ENCODE measurements around the gene ZNF672. TPM values are rescaled to one million over a fixed set of nuclear protein-coding genes. Genes with fewer than 3 reads are reported as not detected.
A peak's percentile ranks its signal among the peaks of the same experiment; 100 is the strongest.

Gene ZNF672
- total RNA-seq, 1 experiment from 2014 or later: 27.6 TPM

GRCh38 chr1:248873409-248873992 is 35.5 kb downstream of the ZNF672 start (continued):
- TF ChIP-seq REST (IDR thresholded peaks at IDR 0.05; ENCODE audit: low read depth): no peak
- peak; percentile 99 for TF ChIP-seq ATF3 (IDR thresholded peaks at IDR 0.05)
- peak; percentile 94 for TF ChIP-seq CBX3 (IDR thresholded peaks at IDR 0.05; ENCODE audit: low read depth)

- BruUV-seq (replicated peaks): no TSS peak
- Histone ChIP-seq H3K27me3 (ENCODE audit: insufficient read depth, low read length) (no peaks in the 10 kb centered on the region), H4K20me1 (ENCODE audit: insufficient read depth) (no peaks in the 10 kb centered on the region), H3K9me2 (ENCODE audit: insufficient read depth) (no peaks in the 10 kb centered on the region), H3K36me3 (ENCODE audit: control insufficient read depth in 1 of 2, insufficient read depth in 2 of 2, low read length in 2 of 2) (no peaks in the 10 kb centered on the region), H3K4me1 (ENCODE audit: control insufficient read depth in 1 of 2, insufficient read depth in 2 of 2, low read length in 2 of 2) (peaks cover 10 to 25% of the 10 kb centered on the region in 2 experiments), H2AFZ (ENCODE audit: low read depth, low read length, poor library complexity, severe bottlenecking) (no peak overlapping the region), H3K27ac (ENCODE audit: low read depth, low read length) (no peak overlapping the region), H3K4me2 (ENCODE audit: low read length) (peak overlapping the region; percentile 96), H3K9me3 (ENCODE audit: control insufficient read depth in 1 of 2, insufficient read depth in 1 of 2, low read depth in 1 of 2, low read length in 2 of 2) (no peaks in the 10 kb centered on the region), H3K4me3 (replicated peaks in 1 of 2; ENCODE audit: low read depth in 1 of 2, low read length in 2 of 2) (peak overlapping the region in 1 of 2 experiments; percentile 26; a peak in 1 of 4 replicates), H3K9ac (ENCODE audit: low read length) (no peak overlapping the region), H3K79me2 (ENCODE audit: insufficient read depth, low read length) (no peaks in the 10 kb centered on the region)
- intact Hi-C loops (cut with micrococcal nuclease): loop anchor here (1.0 kb wide), 3 partner anchors 15 to 36 kb away; partner anchors contain the start of genes PGBD2, ZNF672 and ZNF692
- DNase-seq (ENCODE audit: low read depth, low spot score) (peak; percentile 82), ATAC-seq (peak; percentile 70)
- TF ChIP-seq JUND (IDR thresholded peaks at IDR 0.05): no peak; the same call in 1 of the 2 replicates
- peak; percentile 24 for TF ChIP-seq SP1 (IDR thresholded peaks at IDR 0.05; ENCODE audit: low read depth)
- TF ChIP-seq ATF3 (IDR thresholded peaks at IDR 0.05): peak; percentile 86
- no peak for TF ChIP-seq ZBTB33 (IDR thresholded peaks at IDR 0.05; ENCODE audit: extremely low read depth, insufficient replicate concordance, low read length)
- no peak; the same call in 1 of the 2 replicates for TF ChIP-seq CEBPB (IDR thresholded peaks at IDR 0.05; ENCODE audit: low read depth)
- peak; percentile 32 for TF ChIP-seq FOSL1 (IDR thresholded peaks at IDR 0.05; ENCODE audit: low read depth)
- TF ChIP-seq EGR1 (IDR thresholded peaks at IDR 0.05; ENCODE audit: low read depth): 0 out of 2 replicates have a peak, but pooled peaks have one; percentile 4
- TF ChIP-seq YY1 (IDR thresholded peaks at IDR 0.05; ENCODE audit: extremely low read depth, insufficient replicate concordance, low read depth, low read length): peak; percentile 73
- RAD21 ChIA-PET (ENCODE audit: low non-redundant PET in 1 of 2, low total read pairs in 2 of 2, uncharacterized antibody in 2 of 2, unreplicated experiment in 2 of 2): no interaction called here
- CTCF ChIA-PET: interaction anchor here (1.0 to 1.5 kb wide), 3 partner anchors 15 to 48 kb away, joined by 5 to 6 read pairs (median 5); partner anchors contain the start of genes SH3BP5L and ZNF692
- POLR2A ChIA-PET: interaction anchor here (0.7 to 2.2 kb wide), 4 partner anchors 15 to 49 kb away, joined by 4 to 11 read pairs (median 8); partner anchors contain the start of genes PGBD2, SH3BP5L, ZNF672 and ZNF692
Measured at GRCh38 chr1:248873993-248874533, 36.0 kb downstream of the ZNF672 start.
